ENCODE measurements around the gene HNF4A. TPM values are rescaled to one million over a fixed set of nuclear protein-coding genes. Genes with fewer than 3 reads are reported as not detected.

Gene HNF4A
- total and polyA plus RNA-seq, 2 of the 13 experiments (the other 11 are each of a cell fraction or from before 2014, with no cell fraction given), result 80.9 to 169 TPM

DNA sequence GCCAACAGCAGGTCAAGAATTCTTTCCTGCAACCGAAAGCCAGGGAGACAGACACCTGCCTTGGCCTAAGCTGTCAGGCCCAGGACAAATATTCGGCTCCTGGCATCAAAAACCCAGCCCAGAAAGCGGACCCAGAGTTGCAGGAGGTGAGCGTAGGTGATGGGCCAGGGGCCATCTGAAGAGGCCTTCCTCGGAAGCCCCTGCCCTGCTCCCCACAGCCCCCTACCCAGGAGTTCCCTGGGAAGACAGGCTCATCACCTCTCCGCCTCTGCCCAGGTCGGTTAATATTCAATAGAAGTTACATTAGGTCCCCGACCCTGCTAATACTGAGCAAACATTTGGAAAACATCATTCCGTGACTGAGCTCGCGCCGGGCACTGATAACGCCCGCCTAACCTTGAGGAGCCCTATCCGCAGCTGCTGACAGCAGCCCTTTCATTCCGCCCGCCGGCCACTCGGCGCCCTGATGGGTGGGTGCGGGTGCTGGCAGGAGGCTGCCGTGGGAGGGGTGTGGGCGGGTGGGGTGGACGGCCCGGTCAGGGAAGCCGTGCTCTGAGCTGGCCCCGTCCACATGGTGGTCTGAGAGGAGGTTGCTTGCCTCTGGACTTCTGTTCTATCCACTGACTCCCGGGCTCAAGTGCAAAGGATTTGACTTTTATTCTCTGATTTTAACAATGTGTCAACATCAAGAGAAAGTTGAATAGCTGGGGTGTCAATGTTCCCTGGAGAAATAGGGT, 55.7 kb downstream of the HNF4A start (continued):
- peak; percentile 78; the same call in 1 of the 2 replicates for TF ChIP-seq ZNF501 (CRISPR knock-in tag; IDR thresholded peaks at IDR 0.05)
- TF ChIP-seq, protein P1, sequence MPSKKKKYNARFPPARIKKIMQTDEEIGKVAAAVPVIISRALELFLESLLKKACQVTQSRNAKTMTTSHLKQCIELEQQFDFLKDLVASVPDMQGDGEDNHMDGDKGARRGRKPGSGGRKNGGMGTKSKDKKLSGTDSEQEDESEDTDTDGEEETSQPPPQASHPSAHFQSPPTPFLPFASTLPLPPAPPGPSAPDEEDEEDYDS (CRISPR knock-in tag; IDR thresholded peaks at IDR 0.05), result peak; percentile 83
- no peak for TF ChIP-seq ZNF720 (CRISPR knock-in tag; IDR thresholded peaks at IDR 0.05)
- peak; percentile 75 for TF ChIP-seq ZEB1 (IDR thresholded peaks at IDR 0.05; ENCODE audit: insufficient replicate concordance, low read depth)
- TF ChIP-seq, protein P2, sequence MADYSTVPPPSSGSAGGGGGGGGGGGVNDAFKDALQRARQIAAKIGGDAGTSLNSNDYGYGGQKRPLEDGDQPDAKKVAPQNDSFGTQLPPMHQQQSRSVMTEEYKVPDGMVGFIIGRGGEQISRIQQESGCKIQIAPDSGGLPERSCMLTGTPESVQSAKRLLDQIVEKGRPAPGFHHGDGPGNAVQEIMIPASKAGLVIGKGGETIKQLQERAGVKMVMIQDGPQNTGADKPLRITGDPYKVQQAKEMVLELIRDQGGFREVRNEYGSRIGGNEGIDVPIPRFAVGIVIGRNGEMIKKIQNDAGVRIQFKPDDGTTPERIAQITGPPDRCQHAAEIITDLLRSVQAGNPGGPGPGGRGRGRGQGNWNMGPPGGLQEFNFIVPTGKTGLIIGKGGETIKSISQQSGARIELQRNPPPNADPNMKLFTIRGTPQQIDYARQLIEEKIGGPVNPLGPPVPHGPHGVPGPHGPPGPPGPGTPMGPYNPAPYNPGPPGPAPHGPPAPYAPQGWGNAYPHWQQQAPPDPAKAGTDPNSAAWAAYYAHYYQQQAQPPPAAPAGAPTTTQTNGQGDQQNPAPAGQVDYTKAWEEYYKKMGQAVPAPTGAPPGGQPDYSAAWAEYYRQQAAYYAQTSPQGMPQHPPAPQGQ (CRISPR knock-in tag; IDR thresholded peaks at IDR 0.05; ENCODE audit: borderline replicate concordance), result no peak
- no peak for TF ChIP-seq HNRNPUL1 (IDR thresholded peaks at IDR 0.05; ENCODE audit: low read depth, low read length)
- TF ChIP-seq REPIN1 (CRISPR knock-in tag; IDR thresholded peaks at IDR 0.05; ENCODE audit: borderline replicate concordance, low read depth), result peak; percentile 87; the same call in 1 of the 2 replicates
- TF ChIP-seq POLR2A (IDR thresholded peaks at IDR 0.05; ENCODE audit: insufficient read depth in 1 of 2, low read depth in 2 of 2, low read length in 2 of 2), result peak; percentile 34 to 64; a peak in 3 of 4 replicates
- TF ChIP-seq, protein P3, sequence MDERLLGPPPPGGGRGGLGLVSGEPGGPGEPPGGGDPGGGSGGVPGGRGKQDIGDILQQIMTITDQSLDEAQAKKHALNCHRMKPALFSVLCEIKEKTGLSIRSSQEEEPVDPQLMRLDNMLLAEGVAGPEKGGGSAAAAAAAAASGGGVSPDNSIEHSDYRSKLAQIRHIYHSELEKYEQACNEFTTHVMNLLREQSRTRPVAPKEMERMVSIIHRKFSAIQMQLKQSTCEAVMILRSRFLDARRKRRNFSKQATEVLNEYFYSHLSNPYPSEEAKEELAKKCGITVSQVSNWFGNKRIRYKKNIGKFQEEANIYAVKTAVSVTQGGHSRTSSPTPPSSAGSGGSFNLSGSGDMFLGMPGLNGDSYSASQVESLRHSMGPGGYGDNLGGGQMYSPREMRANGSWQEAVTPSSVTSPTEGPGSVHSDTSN (CRISPR knock-in tag; IDR thresholded peaks at IDR 0.05), result peak; percentile 15; the same call in 1 of the 2 replicates
- no peak; the same call in 1 of the 2 replicates for TF ChIP-seq ZFP36L2 (CRISPR knock-in tag; IDR thresholded peaks at IDR 0.05)
- TF ChIP-seq DNMT3B (CRISPR knock-in tag; conservative IDR thresholded peaks at IDR 0.05), result no peak; the same call in 1 of the 2 replicates
- TF ChIP-seq MXD4 (CRISPR knock-in tag; IDR thresholded peaks at IDR 0.05), result no peak
- TF ChIP-seq, protein P4, sequence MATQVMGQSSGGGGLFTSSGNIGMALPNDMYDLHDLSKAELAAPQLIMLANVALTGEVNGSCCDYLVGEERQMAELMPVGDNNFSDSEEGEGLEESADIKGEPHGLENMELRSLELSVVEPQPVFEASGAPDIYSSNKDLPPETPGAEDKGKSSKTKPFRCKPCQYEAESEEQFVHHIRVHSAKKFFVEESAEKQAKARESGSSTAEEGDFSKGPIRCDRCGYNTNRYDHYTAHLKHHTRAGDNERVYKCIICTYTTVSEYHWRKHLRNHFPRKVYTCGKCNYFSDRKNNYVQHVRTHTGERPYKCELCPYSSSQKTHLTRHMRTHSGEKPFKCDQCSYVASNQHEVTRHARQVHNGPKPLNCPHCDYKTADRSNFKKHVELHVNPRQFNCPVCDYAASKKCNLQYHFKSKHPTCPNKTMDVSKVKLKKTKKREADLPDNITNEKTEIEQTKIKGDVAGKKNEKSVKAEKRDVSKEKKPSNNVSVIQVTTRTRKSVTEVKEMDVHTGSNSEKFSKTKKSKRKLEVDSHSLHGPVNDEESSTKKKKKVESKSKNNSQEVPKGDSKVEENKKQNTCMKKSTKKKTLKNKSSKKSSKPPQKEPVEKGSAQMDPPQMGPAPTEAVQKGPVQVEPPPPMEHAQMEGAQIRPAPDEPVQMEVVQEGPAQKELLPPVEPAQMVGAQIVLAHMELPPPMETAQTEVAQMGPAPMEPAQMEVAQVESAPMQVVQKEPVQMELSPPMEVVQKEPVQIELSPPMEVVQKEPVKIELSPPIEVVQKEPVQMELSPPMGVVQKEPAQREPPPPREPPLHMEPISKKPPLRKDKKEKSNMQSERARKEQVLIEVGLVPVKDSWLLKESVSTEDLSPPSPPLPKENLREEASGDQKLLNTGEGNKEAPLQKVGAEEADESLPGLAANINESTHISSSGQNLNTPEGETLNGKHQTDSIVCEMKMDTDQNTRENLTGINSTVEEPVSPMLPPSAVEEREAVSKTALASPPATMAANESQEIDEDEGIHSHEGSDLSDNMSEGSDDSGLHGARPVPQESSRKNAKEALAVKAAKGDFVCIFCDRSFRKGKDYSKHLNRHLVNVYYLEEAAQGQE (IDR thresholded peaks at IDR 0.05; ENCODE audit: borderline replicate concordance in 1 of 2, low read depth in 1 of 2, low read length in 2 of 2), result peak in 1 of 2 experiments; percentile 75; a peak in 2 of 4 replicates
- TF ChIP-seq, protein P5, sequence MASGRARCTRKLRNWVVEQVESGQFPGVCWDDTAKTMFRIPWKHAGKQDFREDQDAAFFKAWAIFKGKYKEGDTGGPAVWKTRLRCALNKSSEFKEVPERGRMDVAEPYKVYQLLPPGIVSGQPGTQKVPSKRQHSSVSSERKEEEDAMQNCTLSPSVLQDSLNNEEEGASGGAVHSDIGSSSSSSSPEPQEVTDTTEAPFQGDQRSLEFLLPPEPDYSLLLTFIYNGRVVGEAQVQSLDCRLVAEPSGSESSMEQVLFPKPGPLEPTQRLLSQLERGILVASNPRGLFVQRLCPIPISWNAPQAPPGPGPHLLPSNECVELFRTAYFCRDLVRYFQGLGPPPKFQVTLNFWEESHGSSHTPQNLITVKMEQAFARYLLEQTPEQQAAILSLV (CRISPR knock-in tag; IDR thresholded peaks at IDR 0.05; ENCODE audit: borderline replicate concordance), result peak; percentile 58; the same call in 1 of the 2 replicates
- no peak; the same call in 1 of the 2 replicates for TF ChIP-seq ZNF678 (CRISPR knock-in tag; IDR thresholded peaks at IDR 0.05)
- TF ChIP-seq, protein P6, sequence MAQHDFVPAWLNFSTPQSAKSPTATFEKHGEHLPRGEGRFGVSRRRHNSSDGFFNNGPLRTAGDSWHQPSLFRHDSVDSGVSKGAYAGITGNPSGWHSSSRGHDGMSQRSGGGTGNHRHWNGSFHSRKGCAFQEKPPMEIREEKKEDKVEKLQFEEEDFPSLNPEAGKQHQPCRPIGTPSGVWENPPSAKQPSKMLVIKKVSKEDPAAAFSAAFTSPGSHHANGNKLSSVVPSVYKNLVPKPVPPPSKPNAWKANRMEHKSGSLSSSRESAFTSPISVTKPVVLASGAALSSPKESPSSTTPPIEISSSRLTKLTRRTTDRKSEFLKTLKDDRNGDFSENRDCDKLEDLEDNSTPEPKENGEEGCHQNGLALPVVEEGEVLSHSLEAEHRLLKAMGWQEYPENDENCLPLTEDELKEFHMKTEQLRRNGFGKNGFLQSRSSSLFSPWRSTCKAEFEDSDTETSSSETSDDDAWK (CRISPR knock-in tag; IDR thresholded peaks at IDR 0.05), result no peak
- TF ChIP-seq ZNF547 (CRISPR knock-in tag; IDR thresholded peaks at IDR 0.05), result no peak
- TF ChIP-seq RFX5 (IDR thresholded peaks at IDR 0.05; ENCODE audit: low read depth, low read length), result no peak
